Measurements from ENCODE around the gene AGAP1. TPM values are rescaled to one million over a fixed set of nuclear protein-coding genes. Genes with fewer than 3 reads are reported as not detected.

AGAP1 gene
- total RNA-seq, 1 donor from 2014 or later: 36.2 TPM

DNA sequence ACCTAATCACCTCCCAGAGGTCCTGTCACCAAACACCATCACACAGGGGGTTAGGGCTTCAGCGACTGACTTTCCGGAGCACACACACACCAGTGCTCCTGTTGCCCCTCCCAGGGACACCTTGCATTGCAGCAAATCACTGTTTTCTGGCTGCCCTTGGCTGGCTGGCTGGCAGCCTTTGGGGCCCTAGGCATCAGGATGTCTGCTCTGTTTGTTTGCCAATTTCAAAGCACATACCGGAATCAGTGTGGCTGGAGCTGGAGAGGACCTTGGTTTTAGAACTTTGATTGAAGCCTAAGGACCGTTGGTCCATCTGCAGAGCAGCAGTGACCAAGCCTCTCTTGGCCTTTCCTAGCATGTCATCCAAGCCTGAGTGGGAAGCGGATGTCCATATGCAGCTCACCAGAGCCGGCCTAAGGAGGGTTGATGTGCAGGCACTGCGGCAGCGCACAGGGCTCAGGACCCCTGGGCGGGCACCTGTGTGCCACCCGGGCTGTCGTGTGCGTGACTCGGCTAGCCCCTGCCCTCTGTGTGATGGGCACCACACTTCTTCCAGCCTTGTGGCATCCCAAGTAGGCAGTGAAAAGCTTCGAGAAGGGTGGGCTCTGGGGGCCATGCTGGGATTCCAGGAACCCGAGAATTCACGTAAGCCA is 612.2 kb downstream of the AGAP1 start:
- TF ChIP-seq, protein P1, sequence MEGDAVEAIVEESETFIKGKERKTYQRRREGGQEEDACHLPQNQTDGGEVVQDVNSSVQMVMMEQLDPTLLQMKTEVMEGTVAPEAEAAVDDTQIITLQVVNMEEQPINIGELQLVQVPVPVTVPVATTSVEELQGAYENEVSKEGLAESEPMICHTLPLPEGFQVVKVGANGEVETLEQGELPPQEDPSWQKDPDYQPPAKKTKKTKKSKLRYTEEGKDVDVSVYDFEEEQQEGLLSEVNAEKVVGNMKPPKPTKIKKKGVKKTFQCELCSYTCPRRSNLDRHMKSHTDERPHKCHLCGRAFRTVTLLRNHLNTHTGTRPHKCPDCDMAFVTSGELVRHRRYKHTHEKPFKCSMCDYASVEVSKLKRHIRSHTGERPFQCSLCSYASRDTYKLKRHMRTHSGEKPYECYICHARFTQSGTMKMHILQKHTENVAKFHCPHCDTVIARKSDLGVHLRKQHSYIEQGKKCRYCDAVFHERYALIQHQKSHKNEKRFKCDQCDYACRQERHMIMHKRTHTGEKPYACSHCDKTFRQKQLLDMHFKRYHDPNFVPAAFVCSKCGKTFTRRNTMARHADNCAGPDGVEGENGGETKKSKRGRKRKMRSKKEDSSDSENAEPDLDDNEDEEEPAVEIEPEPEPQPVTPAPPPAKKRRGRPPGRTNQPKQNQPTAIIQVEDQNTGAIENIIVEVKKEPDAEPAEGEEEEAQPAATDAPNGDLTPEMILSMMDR (IDR thresholded peaks at IDR 0.05): no peak
- Histone ChIP-seq H3K27ac (no peak overlapping the region), H3K27me3 (ENCODE audit: low read depth) (no peaks in the 10 kb centered on the region), H3K4me1 (peaks cover 13% of the 10 kb centered on the region), H3K36me3 (no peaks in the 10 kb centered on the region), H3K4me3 (no peak overlapping the region), H3K9me3 (no peaks in the 10 kb centered on the region)
- DNase-seq (no peak), ATAC-seq (no peak)
- intact Hi-C loops (cut with DNase I): no loop called here

DNA sequence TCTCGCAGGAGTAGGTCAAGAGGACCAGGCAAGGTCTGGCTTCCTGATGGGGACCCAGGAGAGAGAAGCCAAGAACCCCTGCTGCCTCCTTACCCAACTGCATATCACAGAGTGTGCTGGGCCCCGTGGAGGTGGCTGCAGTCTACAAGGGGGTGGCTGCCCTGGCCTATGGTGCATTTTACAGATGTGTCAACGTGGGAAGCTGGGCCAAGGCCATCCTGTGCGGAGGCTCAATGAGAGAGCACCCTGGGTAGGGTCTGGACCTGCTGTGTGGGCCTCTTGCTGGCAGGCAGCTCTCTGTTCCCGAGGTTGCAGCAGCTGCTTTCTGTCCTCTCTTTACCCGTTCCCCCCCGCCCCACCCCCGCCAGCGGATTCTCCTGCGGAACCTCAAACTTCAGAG is 612.9 kb downstream of the AGAP1 start:
- DNase-seq (no peak), ATAC-seq (peak in 1 of 2 donors; percentile 18)
- Histone ChIP-seq H3K4me1 (peaks cover 13% of the 10 kb centered on the region), H3K9me3 (no peaks in the 10 kb centered on the region), H3K27ac (no peak overlapping the region), H3K27me3 (ENCODE audit: low read depth) (no peaks in the 10 kb centered on the region), H3K36me3 (no peaks in the 10 kb centered on the region), H3K4me3 (no peak overlapping the region)
- TF ChIP-seq, protein P1 (IDR thresholded peaks at IDR 0.05): no peak
- intact Hi-C loops (cut with DNase I): no loop called here

DNA sequence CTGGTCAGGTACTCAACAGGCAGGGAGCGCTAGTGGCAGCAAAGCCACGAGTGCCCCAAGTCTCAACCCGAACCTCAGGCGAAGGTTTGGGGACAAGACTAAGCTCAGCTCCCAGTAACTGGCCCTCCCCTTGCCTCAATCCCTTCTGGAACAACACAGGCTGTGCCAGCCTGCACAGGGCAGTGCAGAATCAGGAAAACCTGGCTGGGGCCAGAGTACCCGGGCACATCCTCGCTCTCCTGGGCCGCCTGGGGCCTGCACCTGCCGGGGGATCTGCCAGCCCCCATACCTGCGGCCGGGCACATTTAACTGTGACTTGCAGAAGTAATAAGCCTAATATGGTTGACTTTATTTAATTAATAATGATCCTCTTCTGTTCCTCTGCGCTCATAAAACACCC is 613.7 kb downstream of the AGAP1 start:
- ATAC-seq: no peak
- Histone ChIP-seq H3K27ac (no peak overlapping the region), H3K27me3 (ENCODE audit: low read depth) (no peaks in the 10 kb centered on the region), H3K9me3 (no peaks in the 10 kb centered on the region), H3K4me3 (no peak overlapping the region), H3K36me3 (no peaks in the 10 kb centered on the region), H3K4me1 (peaks cover 13% of the 10 kb centered on the region)
- TF ChIP-seq, protein P1 (IDR thresholded peaks at IDR 0.05): no peak
- intact Hi-C loops (cut with DNase I): no loop called here
- no peak for DNase-seq

DNA sequence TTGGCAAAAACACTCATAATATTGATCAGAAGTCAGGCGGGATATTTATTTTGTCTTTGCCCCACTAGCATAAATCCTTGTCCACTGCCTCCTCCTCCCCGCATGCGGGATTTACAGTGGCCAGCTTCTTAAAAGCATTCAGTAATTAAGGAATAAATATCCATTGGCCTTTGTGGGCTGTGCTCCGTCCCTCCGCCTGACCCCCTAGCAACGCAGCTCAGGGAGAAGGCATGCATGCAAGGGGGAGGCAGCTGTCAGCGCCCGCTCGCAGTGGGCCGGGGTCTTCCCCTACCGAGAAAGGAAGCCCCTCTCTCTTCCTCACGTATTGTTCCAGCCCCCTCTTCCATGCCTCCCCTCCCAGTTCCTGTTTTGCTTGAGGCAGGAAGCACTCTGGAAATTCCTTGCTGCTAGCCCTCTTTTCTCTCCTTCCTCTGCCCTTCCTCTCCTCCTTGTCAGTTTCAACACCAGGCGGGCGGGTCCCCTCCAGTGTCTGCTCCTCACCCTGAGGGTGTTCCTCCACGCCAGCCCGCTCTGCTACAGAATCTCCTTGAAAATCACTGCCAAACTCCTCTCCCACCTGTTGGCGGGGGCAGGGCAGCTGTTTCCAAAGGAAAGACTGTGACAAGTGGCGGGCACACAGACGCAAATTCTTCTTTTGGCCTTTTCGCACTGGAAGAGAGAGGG is 614.2 kb downstream of the AGAP1 start:
- Histone ChIP-seq H3K4me3 (no peak overlapping the region), H3K4me1 (peaks cover 13% of the 10 kb centered on the region), H3K36me3 (no peaks in the 10 kb centered on the region), H3K27me3 (ENCODE audit: low read depth) (no peaks in the 10 kb centered on the region), H3K27ac (no peak overlapping the region), H3K9me3 (no peaks in the 10 kb centered on the region)
- ATAC-seq: no peak
- TF ChIP-seq, protein P1 (IDR thresholded peaks at IDR 0.05): no peak
- no peak for DNase-seq
- intact Hi-C loops (cut with DNase I): no loop called here

GRCh38 chr2:236109061-236109460 is 615.2 kb downstream of the AGAP1 start:
- TF ChIP-seq, protein P1 (IDR thresholded peaks at IDR 0.05): no peak
- Histone ChIP-seq H3K36me3 (no peaks in the 10 kb centered on the region), H3K27me3 (ENCODE audit: low read depth) (no peaks in the 10 kb centered on the region), H3K4me3 (no peak overlapping the region), H3K4me1 (peaks cover 13% of the 10 kb centered on the region), H3K9me3 (no peaks in the 10 kb centered on the region), H3K27ac (no peak overlapping the region)
- no peak for DNase-seq
- ATAC-seq: no peak
- intact Hi-C loops (cut with DNase I): no loop called here

All from lower lobe of right lung (tissue), 2 donors.